B cell (primary cell): Measurements from ENCODE around the gene SLC45A2. TPM values are rescaled to one million over a fixed set of nuclear protein-coding genes. Genes with fewer than 3 reads are reported as not detected.

ENCODE experiments used
- ATAC-seq: fragments of 200-7000 bp; cut with Tn5 transposase; one replicate; pipeline ENCODE4 v1.10.0; 2021; ENCODE audit warnings: low read depth, mild to moderate bottlenecking, moderate number of reproducible peaks, moderate library complexity
- CTCF ChIA-PET: fragments of 350-600 bp; sonication (Branson Sonifier 250); formaldehyde crosslinking; loops from one replicate; lab custom pipeline; 2021; ENCODE audit warnings: antibody characterized with exemption, inconsistent platforms; lab: Charles Lee
- POLR2A ChIA-PET: fragments of 350-600 bp; sonication (Branson Sonifier 250); formaldehyde crosslinking; loops from one replicate; lab custom pipeline; 2021; ENCODE audit warnings: antibody characterized with exemption; lab: Charles Lee
- DNase-seq: peaks from one replicate; pipeline ENCODE4 v3.0.0; 2013
- H2AFZ ChIP-seq: 2 replicates; pipeline ENCODE4 v1.6.1; 2012; ENCODE audit warnings: mild to moderate bottlenecking, low read depth, low read length; ENCODE audit not compliant: insufficient read depth, poor library complexity, severe bottlenecking
- H3K27ac ChIP-seq, 2 donors: 1 replicate in 1 of 2; 2 replicates in 1 of 2; pipeline ENCODE4 v1.5.1; 2012 to 2013; ENCODE audit warnings: low read length in 2 of 2, mild to moderate bottlenecking in 2 of 2, moderate library complexity in 1 of 2
- H3K27me3 ChIP-seq, 4 experiments: fragments of 200-600 bp in 1 of 4; sonication (generic) in 1 of 4; replicated peaks in 1 of 4; 1 replicate in 2 of 4; 2 replicates in 2 of 4; pipeline versions ENCODE4 v1.6.1 to v1.7.0; 2013 to 2016; ENCODE audit warnings: low read length in 3 of 4, mild to moderate bottlenecking in 2 of 4, mixed read lengths in 1 of 4, moderate library complexity in 1 of 4; ENCODE audit not compliant: insufficient read depth in 4 of 4, control insufficient read depth in 3 of 4; ENCODE audit errors: control extremely low read depth in 1 of 4
- H3K36me3 ChIP-seq, 2 experiments: replicated peaks in 1 of 2; 1 replicate in 1 of 2; 2 replicates in 1 of 2; pipeline versions ENCODE4 v1.6.1 to v1.7.1; 2013; ENCODE audit warnings: low read length in 1 of 2; ENCODE audit not compliant: insufficient read depth in 2 of 2, control insufficient read depth in 1 of 2; ENCODE audit errors: control extremely low read depth in 1 of 2, extremely low read depth in 1 of 2
- H3K4me1 ChIP-seq, 2 donors: fragments of 200-600 bp in 1 of 2; sonication (generic) in 1 of 2; 1 replicate in 1 of 2; 2 replicates in 1 of 2; pipeline versions ENCODE4 v1.5.1 to v1.6.1; 2013 to 2017; ENCODE audit warnings: low read length in 2 of 2; ENCODE audit not compliant: control insufficient read depth in 2 of 2, insufficient read depth in 2 of 2
- H3K4me2 ChIP-seq: replicated peaks from 2 replicates; pipeline ENCODE3; 2012; ENCODE audit warnings: mild to moderate bottlenecking, low read depth, low read length; ENCODE audit not compliant: poor library complexity, severe bottlenecking
- H3K4me3 ChIP-seq, 5 experiments: fragments of 200-600 bp in 1 of 5; sonication (generic) in 1 of 5; 1 replicate in 3 of 5; 2 replicates in 2 of 5; pipeline versions ENCODE4 v1.5.1 to v1.7.0; 2011 to 2016; ENCODE audit warnings: low read length in 4 of 5, mild to moderate bottlenecking in 4 of 5, low read depth in 2 of 5, control low read depth in 1 of 5, moderate library complexity in 1 of 5; ENCODE audit not compliant: insufficient read depth in 1 of 5; ENCODE audit errors: control extremely low read depth in 1 of 5, extremely low read depth in 1 of 5
- H3K79me2 ChIP-seq: fragments of 200-600 bp; sonication (generic); one replicate; pipeline ENCODE4 v1.6.0; 2016; ENCODE audit warnings: low read length; ENCODE audit not compliant: control insufficient read depth, insufficient read depth
- H3K9ac ChIP-seq: fragments of 200-600 bp; sonication (generic); 2 replicates; pipeline ENCODE4 v1.6.1; 2017; ENCODE audit warnings: mild to moderate bottlenecking, low read length, moderate library complexity
- H3K9me3 ChIP-seq, 3 donors: one replicate each; pipeline versions ENCODE4 v1.6.1 to v1.7.1; 2013; ENCODE audit warnings: low read length in 2 of 3; ENCODE audit not compliant: control insufficient read depth in 2 of 3, insufficient read depth in 1 of 3; ENCODE audit errors: control extremely low read depth in 1 of 3
- H4K20me1 ChIP-seq: 2 replicates; pipeline ENCODE4 v1.6.0; 2012; ENCODE audit warnings: mild to moderate bottlenecking, low read length; ENCODE audit not compliant: insufficient read depth, control insufficient read depth, poor library complexity, severe bottlenecking
- H3K27ac Mint-ChIP-seq: one replicate; pipeline ENCODE4 v1.8.0; 2021; ENCODE audit warnings: mixed read lengths
- H3K27me3 Mint-ChIP-seq: one replicate; pipeline ENCODE4 v1.8.0; 2021; ENCODE audit warnings: mixed read lengths
- H3K4me1 Mint-ChIP-seq: one replicate; pipeline ENCODE4 v1.8.0; 2021; ENCODE audit warnings: mixed read lengths
- H3K4me3 Mint-ChIP-seq: one replicate; pipeline ENCODE4 v1.8.0; 2021; ENCODE audit warnings: mixed read lengths
- H3K9me3 Mint-ChIP-seq: one replicate; pipeline ENCODE4 v1.8.0; 2022; ENCODE audit warnings: mixed read lengths; ENCODE audit not compliant: insufficient read depth
- EZH2 ChIP-seq: IDR thresholded peaks from 2 replicates; pipeline ENCODE4 v1.6.1; 2012; ENCODE audit warnings: borderline replicate concordance, low read depth, mild to moderate bottlenecking, moderate library complexity, low read length; ENCODE audit not compliant: insufficient read depth, poor library complexity, severe bottlenecking
- WGBS: methylation state at CpG from one replicate; pipeline ENCODE4 v1.1.5; 2013; ENCODE audit warnings: missing lambda C conversion rate; ENCODE audit not compliant: insufficient coverage; 5-methylcytosine and 5-hydroxymethylcytosine counted together
- intact Hi-C: fragments of 100-400 bp; cut with micrococcal nuclease; formaldehyde crosslinking; loops from one replicate; pipeline ENCODE4 v1.10.0; 2022
- polyA plus RNA-seq: library from polyadenylated mRNA; depleted of rRNA; stranded (reverse); fragments of >200 nt; gene quantifications from 2 replicates; pipeline ENCODE4 v1.2.3, GENCODE V29; 2012
- small RNA-seq: library from RNA; depleted of rRNA; stranded (forward); fragments of <200 nt; gene quantifications from one replicate; pipeline ENCODE3, GENCODE V24; 2012; ENCODE audit warnings: low replicate concordance, low read depth; ENCODE audit not compliant: insufficient read length
- total RNA-seq, 2 donors: library from RNA; stranded (reverse); fragments of 120-200 nt in 1 of 2; gene quantifications; 1 replicate in 1 of 2; 2 replicates in 1 of 2; pipeline versions ENCODE4 v1.2.3 to v1.2.4, GENCODE V29; 2013 to 2022
- TF ChIP-seq, protein P1 (sequence below): fragments of 200-600 bp; IDR thresholded peaks from one replicate; pipeline ENCODE4 v1.8.0; 2022; ENCODE audit warnings: antibody characterized with exemption, mild to moderate bottlenecking

Gene SLC45A2
- total and polyA plus RNA-seq, 2 donors (not counting 1 experiment from before 2014, with no cell fraction given), result not detected

GRCh38 chr5:33901156-33901555 lies 83.3 kb downstream of the SLC45A2 start:
- no peaks in the 10 kb centered on the region for H3K79me2 ChIP-seq
- no peaks in the 10 kb centered on the region for H3K4me1 ChIP-seq
- ChIA-PET CTCF (no interaction called here), POLR2A (no interaction called here)
- intact Hi-C loops, result no loop called here
- H3K27me3 ChIP-seq, result no peaks in the 10 kb centered on the region
- H4K20me1 ChIP-seq, result no peaks in the 10 kb centered on the region
- H3K9me3 ChIP-seq, result peaks cover 1 to 17% (median 5%) of the 10 kb centered on the region in 3 donors
- no peak overlapping the region for H3K27ac Mint-ChIP-seq
- no peak overlapping the region for H3K9ac ChIP-seq
- H3K27ac ChIP-seq, result no peak overlapping the region
- no peaks in the 10 kb centered on the region for H3K4me1 Mint-ChIP-seq
- ATAC-seq, result no peak
- DNase-seq, result no peak
- no peak overlapping the region for H3K4me3 Mint-ChIP-seq
- H3K4me2 ChIP-seq, result no peak overlapping the region
- H3K9me3 Mint-ChIP-seq, result peaks cover 8% of the 10 kb centered on the region
- H3K27me3 Mint-ChIP-seq, result peaks cover 25% of the 10 kb centered on the region
- no peak overlapping the region for H3K4me3 ChIP-seq
- H3K36me3 ChIP-seq, result no peaks in the 10 kb centered on the region
- TF ChIP-seq EZH2, result no peak
- TF ChIP-seq, protein P1, sequence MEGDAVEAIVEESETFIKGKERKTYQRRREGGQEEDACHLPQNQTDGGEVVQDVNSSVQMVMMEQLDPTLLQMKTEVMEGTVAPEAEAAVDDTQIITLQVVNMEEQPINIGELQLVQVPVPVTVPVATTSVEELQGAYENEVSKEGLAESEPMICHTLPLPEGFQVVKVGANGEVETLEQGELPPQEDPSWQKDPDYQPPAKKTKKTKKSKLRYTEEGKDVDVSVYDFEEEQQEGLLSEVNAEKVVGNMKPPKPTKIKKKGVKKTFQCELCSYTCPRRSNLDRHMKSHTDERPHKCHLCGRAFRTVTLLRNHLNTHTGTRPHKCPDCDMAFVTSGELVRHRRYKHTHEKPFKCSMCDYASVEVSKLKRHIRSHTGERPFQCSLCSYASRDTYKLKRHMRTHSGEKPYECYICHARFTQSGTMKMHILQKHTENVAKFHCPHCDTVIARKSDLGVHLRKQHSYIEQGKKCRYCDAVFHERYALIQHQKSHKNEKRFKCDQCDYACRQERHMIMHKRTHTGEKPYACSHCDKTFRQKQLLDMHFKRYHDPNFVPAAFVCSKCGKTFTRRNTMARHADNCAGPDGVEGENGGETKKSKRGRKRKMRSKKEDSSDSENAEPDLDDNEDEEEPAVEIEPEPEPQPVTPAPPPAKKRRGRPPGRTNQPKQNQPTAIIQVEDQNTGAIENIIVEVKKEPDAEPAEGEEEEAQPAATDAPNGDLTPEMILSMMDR, result no peak
- WGBS, result no CpG with 5 or more reads among the region's 1 CpG
- H2AFZ ChIP-seq, result no peak overlapping the region

Small RNAs within 50 kb of the gene (small RNA-seq; reads per million reads assigned to genes)
- not detected for gene AC139783.1

Other genes starting within 250 kb of the SLC45A2 start
- not detected in 2 replicates for gene ADAMTS12, start 92.7 kb downstream of the SLC45A2 start, total RNA-seq
- not detected in 2 replicates for gene ADAMTS12, start 92.7 kb downstream of the SLC45A2 start, polyA plus RNA-seq
- gene RXFP3, start 48.3 kb downstream of the SLC45A2 start, total RNA-seq, result not detected in 2 replicates
- not detected in 2 replicates for gene RXFP3, start 48.3 kb downstream of the SLC45A2 start, polyA plus RNA-seq
- gene AMACR, start 23.4 kb upstream of the SLC45A2 start, total RNA-seq, result 4.4 and 5.8 TPM in 2 replicates
- gene AMACR, start 23.4 kb upstream of the SLC45A2 start, polyA plus RNA-seq, result 1.6 and 2.6 TPM in 2 replicates
- 10.6 and 11.9 TPM in 2 replicates for gene C1QTNF3, start 58.5 kb upstream of the SLC45A2 start, total RNA-seq
- gene C1QTNF3, start 58.5 kb upstream of the SLC45A2 start, polyA plus RNA-seq, result 6.6 and 8.4 TPM in 2 replicates